Subcutaneous abdominal adipose tissue (tissue), 5 donors: ENCODE results near the gene FAT2.
A peak's percentile ranks its signal among the peaks of the same experiment; 100 is the strongest.

ENCODE experiments used
- H3K27ac ChIP-seq: one replicate; pipeline ENCODE4 v1.7.0; 2013; ENCODE audit warnings: low read depth, mild to moderate bottlenecking, inconsistent platforms, low read length, moderate library complexity
- H3K27me3 ChIP-seq, 5 donors: one replicate each; pipeline ENCODE4 v1.7.0; 2013; ENCODE audit warnings: low read length in 5 of 5, inconsistent platforms in 1 of 5; ENCODE audit not compliant: control insufficient read depth in 5 of 5, insufficient read depth in 4 of 5
- H3K36me3 ChIP-seq, 5 donors: one replicate each; pipeline ENCODE4 v1.7.0; 2013; ENCODE audit warnings: low read length in 5 of 5; ENCODE audit not compliant: control insufficient read depth in 5 of 5, insufficient read depth in 5 of 5
- H3K4me1 ChIP-seq, 5 donors: one replicate each; pipeline ENCODE4 v1.7.0; 2013; ENCODE audit warnings: low read length in 5 of 5, mild to moderate bottlenecking in 3 of 5, moderate library complexity in 1 of 5; ENCODE audit not compliant: control insufficient read depth in 5 of 5, insufficient read depth in 5 of 5
- H3K4me3 ChIP-seq, 5 donors: one replicate each; pipeline ENCODE4 v1.7.0; 2013; ENCODE audit warnings: low read length in 5 of 5, low read depth in 1 of 5
- H3K9ac ChIP-seq, 5 donors: one replicate each; pipeline ENCODE4 v1.7.0; 2013; ENCODE audit warnings: low read length in 5 of 5, mild to moderate bottlenecking in 4 of 5, moderate library complexity in 3 of 5
- H3K9me3 ChIP-seq, 5 donors: one replicate each; pipeline ENCODE4 v1.7.0; 2013; ENCODE audit warnings: low read length in 5 of 5; ENCODE audit not compliant: control insufficient read depth in 5 of 5
- donor health status: healthy.
- donor health status: healthy.
- donor health status: healthy.
- donor health status: healthy.
- donor health status: healthy.

Gene FAT2

DNA sequence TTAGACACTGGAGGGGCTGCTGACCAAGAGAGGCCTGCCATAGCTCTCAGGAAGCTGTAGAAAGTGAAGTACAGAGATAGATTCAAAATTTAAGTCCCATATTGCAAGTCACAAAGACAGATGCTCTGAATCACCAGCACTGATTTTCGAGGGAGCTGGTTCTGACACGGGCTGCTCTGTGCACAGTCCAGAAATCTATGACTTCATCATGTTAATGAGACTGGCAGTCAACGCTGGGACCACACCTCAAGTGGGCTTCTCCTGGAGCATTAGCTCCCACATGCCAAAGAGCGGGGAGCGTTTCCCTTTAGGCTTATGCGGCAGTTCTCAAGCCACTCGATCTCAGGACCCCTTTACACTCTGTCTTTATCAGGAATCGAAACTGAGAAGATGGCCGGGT, 34.2 kb upstream of the FAT2 start:
- no peak overlapping the region for H3K4me3 ChIP-seq
- no peaks in the 10 kb centered on the region for H3K36me3 ChIP-seq
- peaks cover 13 to 49% (median 25%) of the 10 kb centered on the region in 5 donors for H3K4me1 ChIP-seq
- no peaks in the 10 kb centered on the region for H3K27me3 ChIP-seq
- H3K9ac ChIP-seq, result no peak overlapping the region
- H3K27ac ChIP-seq, result no peak overlapping the region
- H3K9me3 ChIP-seq, result no peaks in the 10 kb centered on the region

DNA sequence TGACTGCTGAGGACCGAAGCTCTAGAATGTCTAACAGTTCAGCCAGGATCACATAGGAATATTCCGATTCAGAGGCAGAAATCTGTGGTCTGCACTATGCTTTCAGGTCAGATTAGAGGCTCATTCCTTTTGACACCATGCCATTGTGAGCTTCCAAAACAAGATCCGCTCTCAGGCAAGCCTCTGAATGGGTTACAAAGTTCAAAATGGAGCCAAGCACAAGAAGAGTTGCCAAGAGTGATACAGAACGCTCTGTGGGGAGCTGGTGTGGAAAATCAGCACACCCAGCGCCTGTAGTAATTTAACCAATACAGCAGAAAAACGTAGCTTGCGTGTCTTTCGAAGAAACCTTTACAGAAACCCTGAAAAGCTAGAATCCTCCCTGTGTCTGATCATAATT, 33.3 kb upstream of the FAT2 start:
- H3K36me3 ChIP-seq, result no peaks in the 10 kb centered on the region
- H3K9me3 ChIP-seq, result no peaks in the 10 kb centered on the region
- H3K4me3 ChIP-seq, result peak overlapping the region in 1 of 5 donors; percentile 1
- H3K27me3 ChIP-seq, result no peaks in the 10 kb centered on the region
- no peak overlapping the region for H3K9ac ChIP-seq
- peaks cover 13 to 54% (median 25%) of the 10 kb centered on the region in 5 donors for H3K4me1 ChIP-seq
- H3K27ac ChIP-seq, result peak overlapping the region; percentile 48

DNA sequence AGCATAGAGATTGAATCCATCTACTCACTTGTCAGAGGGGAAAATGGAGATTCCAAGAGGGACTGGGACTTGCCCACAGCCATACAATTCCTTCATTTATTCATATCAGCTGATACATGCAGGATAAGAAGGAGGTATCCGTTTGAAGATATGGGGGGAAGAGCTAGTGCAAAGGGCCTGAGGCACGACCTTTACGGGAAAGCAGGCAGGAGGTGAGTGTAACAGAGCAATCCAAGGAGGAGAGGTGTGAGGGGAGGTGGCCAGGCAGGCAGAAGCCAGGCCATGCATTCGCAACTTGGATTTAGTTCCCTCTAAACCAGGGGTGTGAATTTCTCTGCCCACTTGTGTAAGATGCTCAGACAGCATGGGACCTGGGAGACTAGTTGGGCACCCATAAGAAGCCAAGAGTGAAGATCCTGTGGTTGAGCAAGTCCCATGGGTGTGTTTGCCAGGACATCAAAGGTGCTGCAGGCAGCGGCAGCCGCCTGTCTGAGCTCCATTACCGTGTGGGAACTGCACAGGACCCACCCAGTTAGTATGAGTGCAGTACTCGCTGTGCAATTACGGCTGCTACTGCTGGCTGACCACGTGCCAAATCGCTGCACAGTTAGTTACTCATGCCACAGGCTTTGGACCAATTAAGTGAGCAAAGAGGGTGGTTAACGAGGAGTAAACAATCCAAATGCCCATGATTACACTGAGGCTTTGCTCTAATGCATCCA, 31.4 kb upstream of the FAT2 start:
- H3K4me3 ChIP-seq, result no peak overlapping the region
- H3K9me3 ChIP-seq, result peaks cover 0 to 5% (median 4%) of the 10 kb centered on the region in 5 donors
- H3K36me3 ChIP-seq, result no peaks in the 10 kb centered on the region
- peaks cover 2 to 37% (median 12%) of the 10 kb centered on the region in 5 donors for H3K4me1 ChIP-seq
- no peak overlapping the region for H3K9ac ChIP-seq
- no peak overlapping the region for H3K27ac ChIP-seq
- no peaks in the 10 kb centered on the region for H3K27me3 ChIP-seq

DNA sequence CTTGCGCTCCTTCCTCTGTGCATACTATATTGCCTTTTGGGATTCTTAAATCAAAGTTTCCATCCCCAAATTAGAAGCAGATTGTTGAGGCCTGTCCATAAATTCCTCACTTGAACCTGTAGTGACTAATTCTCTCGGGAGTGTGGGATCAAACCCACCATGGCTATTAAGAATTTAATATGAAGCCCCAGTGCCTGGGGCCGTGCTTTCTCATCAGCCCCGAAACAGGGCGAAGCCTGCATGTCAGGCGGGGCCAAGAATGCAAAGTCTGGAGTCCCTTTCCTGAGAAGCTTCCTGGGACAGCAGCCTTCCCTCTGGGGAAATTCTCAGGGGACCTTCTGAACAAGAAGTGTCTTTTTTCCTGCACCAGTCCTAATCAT, 29.3 kb upstream of the FAT2 start:
- no peak overlapping the region for H3K27ac ChIP-seq
- H3K36me3 ChIP-seq, result no peaks in the 10 kb centered on the region
- peaks cover 0 to 5% (median 4%) of the 10 kb centered on the region in 5 donors for H3K9me3 ChIP-seq
- H3K27me3 ChIP-seq, result peaks cover 0 to 2% (median 0%) of the 10 kb centered on the region in 5 donors
- H3K4me3 ChIP-seq, result no peak overlapping the region
- no peak overlapping the region for H3K9ac ChIP-seq
- peaks cover 2 to 36% (median 12%) of the 10 kb centered on the region in 5 donors for H3K4me1 ChIP-seq

DNA sequence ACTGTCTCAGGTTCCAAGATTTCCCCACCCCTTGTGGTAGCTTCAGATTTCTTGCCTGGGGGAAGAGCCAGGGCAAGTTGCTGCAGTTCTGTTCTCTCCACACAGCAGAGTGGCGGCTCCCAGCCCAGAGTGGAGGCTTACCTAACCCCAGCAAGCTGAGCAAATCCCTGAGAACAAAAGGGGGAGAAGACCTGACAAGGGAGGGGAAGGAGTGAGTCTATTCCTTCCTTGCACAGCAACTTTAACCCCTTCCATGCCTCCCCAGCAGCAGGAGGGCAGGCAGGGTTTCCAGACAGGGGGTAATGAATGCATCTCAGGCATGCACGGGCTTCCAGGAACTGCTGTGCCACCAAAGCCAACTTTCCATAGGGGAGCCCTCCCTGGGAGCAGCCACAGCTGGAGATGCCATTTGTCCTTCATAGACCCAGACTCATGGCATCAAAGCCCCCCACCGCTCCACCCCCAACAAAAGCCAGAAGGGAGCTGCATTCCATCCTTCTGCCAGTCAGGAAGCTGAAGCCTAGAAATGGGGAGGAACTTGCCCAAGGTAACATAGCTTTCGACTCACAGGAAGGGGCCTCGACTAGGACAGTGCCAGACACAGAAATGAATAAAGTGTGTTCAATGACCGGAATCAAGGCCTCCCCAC, 28.8 kb upstream of the FAT2 start:
- peaks cover 0 to 5% (median 4%) of the 10 kb centered on the region in 5 donors for H3K9me3 ChIP-seq
- no peak overlapping the region for H3K4me3 ChIP-seq
- H3K9ac ChIP-seq, result no peak overlapping the region
- H3K27ac ChIP-seq, result no peak overlapping the region
- peaks cover 2 to 31% (median 11%) of the 10 kb centered on the region in 5 donors for H3K4me1 ChIP-seq
- peaks cover 0 to 6% (median 0%) of the 10 kb centered on the region in 5 donors for H3K27me3 ChIP-seq
- no peaks in the 10 kb centered on the region for H3K36me3 ChIP-seq

DNA sequence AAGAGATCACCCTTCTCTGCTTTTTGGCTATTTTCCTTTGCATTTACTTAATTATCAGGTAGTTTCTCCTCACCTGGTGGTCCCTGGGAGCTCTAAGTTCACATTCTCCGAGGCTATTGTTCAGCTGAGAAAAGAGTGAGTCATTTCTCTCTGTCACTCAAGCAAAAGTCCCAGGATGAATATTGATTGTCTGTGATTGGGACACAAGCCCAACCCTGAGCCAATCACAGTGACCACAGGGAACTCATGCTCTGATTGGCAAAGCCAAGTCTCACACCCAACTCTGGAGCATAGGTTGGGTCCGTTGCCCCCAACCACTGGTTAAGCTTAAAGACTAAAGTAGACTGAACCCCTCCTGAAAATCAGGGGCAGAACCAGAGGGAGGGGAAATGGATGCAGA, 27.8 kb upstream of the FAT2 start:
- Histone ChIP-seq H3K36me3 (no peaks in the 10 kb centered on the region), H3K9ac (no peak overlapping the region), H3K27ac (no peak overlapping the region), H3K4me1 (peaks cover 2 to 21% (median 5%) of the 10 kb centered on the region in 5 donors), H3K27me3 (peaks cover 0 to 6% (median 0%) of the 10 kb centered on the region in 5 donors), H3K9me3 (peaks cover 0 to 5% (median 4%) of the 10 kb centered on the region in 5 donors), H3K4me3 (no peak overlapping the region)

DNA sequence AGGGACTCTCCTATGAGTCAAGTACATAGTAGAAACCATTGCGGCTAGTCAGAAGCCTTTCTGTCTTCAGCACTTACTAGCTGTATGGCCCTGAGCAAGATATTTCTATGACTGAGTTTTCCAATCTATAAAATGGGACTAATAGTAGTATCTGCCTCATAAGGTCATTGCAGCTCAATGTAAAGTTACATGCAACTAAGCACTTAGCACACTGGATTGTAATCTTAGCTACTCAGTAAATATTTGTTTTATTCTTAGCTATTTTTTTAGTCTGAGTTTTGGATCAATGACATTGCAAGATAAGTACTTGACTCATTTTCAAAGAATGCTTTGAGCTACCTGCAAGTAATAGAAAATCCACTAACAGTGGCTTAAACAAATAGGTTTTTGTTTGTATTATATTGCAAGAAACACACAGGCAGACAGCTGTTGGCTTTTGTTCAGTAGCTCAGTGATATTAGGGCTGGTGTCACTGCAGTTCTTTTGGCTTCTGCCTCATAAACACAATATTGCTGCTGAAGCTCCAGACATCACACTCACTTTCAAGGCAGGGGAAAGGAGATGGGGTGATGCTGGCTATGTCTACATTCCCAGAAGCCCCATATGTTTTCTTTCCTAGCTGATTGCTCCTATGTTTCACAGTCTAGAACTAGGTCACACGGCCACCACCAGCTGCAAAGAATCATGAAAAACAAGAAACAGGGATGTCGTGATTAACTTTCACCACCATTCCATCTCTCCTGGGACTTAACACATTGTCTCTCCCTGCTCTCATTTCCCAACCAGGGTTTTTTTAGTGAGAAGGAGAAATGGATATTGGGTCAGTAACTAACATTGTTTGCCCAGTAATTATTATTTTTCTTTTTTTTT, 26.9 kb upstream of the FAT2 start:
- Histone ChIP-seq H3K27ac (no peak overlapping the region), H3K4me1 (peaks cover 2 to 14% (median 5%) of the 10 kb centered on the region in 5 donors), H3K36me3 (no peaks in the 10 kb centered on the region), H3K4me3 (no peak overlapping the region), H3K9me3 (peaks cover 0 to 5% (median 4%) of the 10 kb centered on the region in 5 donors), H3K9ac (no peak overlapping the region), H3K27me3 (peaks cover 0 to 6% (median 0%) of the 10 kb centered on the region in 5 donors)

DNA sequence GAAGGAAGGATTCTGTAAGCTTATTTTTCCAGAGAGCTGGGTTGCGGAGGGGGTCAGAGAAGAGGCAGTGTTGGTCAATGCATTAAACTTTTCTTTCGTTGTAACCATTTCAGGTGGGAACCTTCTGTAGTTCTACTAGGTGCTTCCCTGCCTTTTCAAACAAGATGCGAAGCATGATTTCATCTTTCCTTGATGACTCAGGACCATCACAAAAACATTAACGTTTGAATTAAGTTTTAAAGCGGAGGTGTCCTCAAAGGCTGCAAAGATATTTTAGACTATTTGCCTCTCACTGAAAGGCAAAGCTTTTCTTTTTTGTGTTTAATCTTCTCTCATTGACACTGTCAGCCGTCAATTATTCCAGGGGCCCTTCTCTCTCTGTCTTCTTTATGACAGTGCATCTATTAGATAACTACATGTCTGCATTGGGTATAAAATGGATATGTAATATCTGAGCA, 26.3 kb upstream of the FAT2 start:
- Histone ChIP-seq H3K27me3 (peaks cover 0 to 6% (median 0%) of the 10 kb centered on the region in 5 donors), H3K27ac (no peak overlapping the region), H3K9me3 (peaks cover 0 to 5% (median 4%) of the 10 kb centered on the region in 5 donors), H3K4me1 (peaks cover 0 to 8% (median 0%) of the 10 kb centered on the region in 5 donors), H3K9ac (no peak overlapping the region), H3K36me3 (no peaks in the 10 kb centered on the region), H3K4me3 (no peak overlapping the region)

DNA sequence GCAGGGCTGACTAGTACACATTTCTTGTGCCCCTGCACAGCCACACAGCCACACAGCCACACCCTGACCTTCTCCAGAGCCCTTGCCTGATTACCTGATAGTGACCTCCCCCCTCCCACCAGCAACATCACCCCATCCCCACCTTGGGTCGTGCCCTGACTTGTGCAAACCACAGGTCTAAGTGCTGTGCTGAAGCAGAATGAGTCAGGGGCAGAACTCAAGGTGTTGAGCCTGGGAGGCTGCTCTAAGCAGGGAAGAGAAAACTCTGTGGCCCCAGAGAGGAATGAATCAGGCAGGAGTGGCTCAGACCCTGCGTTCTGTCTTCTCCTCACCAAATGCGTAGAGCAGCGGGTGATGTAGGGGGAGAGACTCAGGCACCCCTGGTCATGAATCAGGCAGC, 24.3 kb upstream of the FAT2 start:
- Histone ChIP-seq H3K36me3 (no peaks in the 10 kb centered on the region), H3K27me3 (peaks cover 0 to 6% (median 3%) of the 10 kb centered on the region in 5 donors), H3K4me3 (no peak overlapping the region)

More for the DNA sequence above, 24.3 kb upstream of the FAT2 start:
- no peak overlapping the region for H3K9ac ChIP-seq
- peaks cover 0 to 5% (median 0%) of the 10 kb centered on the region in 5 donors for H3K4me1 ChIP-seq
- peaks cover 0 to 5% (median 4%) of the 10 kb centered on the region in 5 donors for H3K9me3 ChIP-seq
- H3K27ac ChIP-seq, result no peak overlapping the region
